Naive thymus-derived CD8-positive, alpha-beta T cell (primary cell): ENCODE results near the gene FAM163A. TPM values are rescaled to one million over a fixed set of nuclear protein-coding genes. Genes with fewer than 3 reads are reported as not detected.

Source experiments
- ATAC-seq, 2 donors: fragments of 150-1000 bp; cut with Tn5 transposase in 1 of 2; sonication (Bioruptor Pico), chemical (Tn5 transposase) in 1 of 2; 1 replicate in 1 of 2; 2 replicates in 1 of 2; pipeline ENCODE4 v1.10.0; 2021; ENCODE audit warnings: mild to moderate bottlenecking in 2 of 2, moderate library complexity in 2 of 2
- POLR2A ChIA-PET: fragments of 350-600 bp; sonication (Branson Sonifier 250); formaldehyde crosslinking; loops from one replicate; lab custom pipeline; 2021; ENCODE audit warnings: antibody characterized with exemption; lab: Charles Lee
- DNase-seq, 10 donors: peaks; one replicate each; pipeline versions ENCODE4 v3.0.0 to v3.0.0-alpha.2; 2020 to 2022
- H3K27ac Mint-ChIP-seq, 10 donors: one replicate each; pipeline ENCODE4 v1.8.0; 2020 to 2022; ENCODE audit warnings: mild to moderate bottlenecking in 10 of 10, mixed read lengths in 10 of 10, moderate library complexity in 4 of 10, inconsistent platforms in 1 of 10
- H3K27me3 Mint-ChIP-seq, 5 donors: one replicate each; pipeline ENCODE4 v1.8.0; 2021 to 2022; ENCODE audit warnings: mixed read lengths in 5 of 5
- H3K36me3 Mint-ChIP-seq, 3 donors: one replicate each; pipeline ENCODE4 v1.8.0; 2020 to 2022; ENCODE audit warnings: mixed read lengths in 3 of 3, mild to moderate bottlenecking in 2 of 3, inconsistent platforms in 1 of 3
- H3K4me1 Mint-ChIP-seq, 4 donors: one replicate each; pipeline ENCODE4 v1.8.0; 2021 to 2022; ENCODE audit warnings: mixed read lengths in 4 of 4
- H3K4me3 Mint-ChIP-seq, 10 donors: one replicate each; pipeline ENCODE4 v1.8.0; 2020 to 2022; ENCODE audit warnings: mild to moderate bottlenecking in 10 of 10, mixed read lengths in 10 of 10, moderate library complexity in 6 of 10, inconsistent platforms in 1 of 10
- H3K9me3 Mint-ChIP-seq, 9 donors: one replicate each; pipeline ENCODE4 v1.8.0; 2020 to 2022; ENCODE audit warnings: mixed read lengths in 9 of 9, mild to moderate bottlenecking in 3 of 9, inconsistent platforms in 1 of 9, moderate library complexity in 1 of 9
- polyA plus RNA-seq, 3 donors: library from polyadenylated mRNA; unstranded; fragments of 300-500 nt; fragmentation: Illumina TruSeq; gene quantifications; one replicate each; pipeline ENCODE4 v1.2.3, GENCODE V29; 2021
- total RNA-seq, 8 experiments: library from RNA in 2 of 8; stranded (reverse) in 2 of 8; gene quantifications; one replicate each; pipeline ENCODE4 v1.2.3 and lab custom pipeline; 2021 to 2026

Gene FAM163A
- total and polyA plus RNA-seq, 5 experiments from 2014 or later, result not detected

- DNase-seq (no peak), ATAC-seq (no peak)
- POLR2A ChIA-PET, result interaction anchor here (0.6 kb wide), 1 partner anchor 245 kb away, joined by 3 read pairs; no protein-coding TSS in a partner anchor
- H3K36me3 Mint-ChIP-seq, result no peaks in the 10 kb centered on the region
- no peaks in the 10 kb centered on the region for H3K4me1 Mint-ChIP-seq
- no peaks in the 10 kb centered on the region for H3K9me3 Mint-ChIP-seq
- H3K4me3 Mint-ChIP-seq, result no peak overlapping the region
- peaks cover 0 to 3% (median 0%) of the 10 kb centered on the region in 5 donors for H3K27me3 Mint-ChIP-seq
- no peak overlapping the region for H3K27ac Mint-ChIP-seq
Measured at GRCh38 chr1:179779645-179780272, 36.7 kb downstream of the FAM163A start.

- Mint-ChIP-seq H3K27me3 (peaks cover 0 to 7% (median 3%) of the 10 kb centered on the region in 5 donors), H3K4me3 (peak overlapping the region in 1 of 10 donors; percentile 16), H3K4me1 (no peaks in the 10 kb centered on the region), H3K36me3 (no peaks in the 10 kb centered on the region), H3K27ac (no peak overlapping the region), H3K9me3 (no peaks in the 10 kb centered on the region)
- DNase-seq (no peak), ATAC-seq (no peak)
- POLR2A ChIA-PET, result no interaction called here
Measured at GRCh38 chr1:179781962-179782361, 38.9 kb downstream of the FAM163A start.

GRCh38 chr1:179785031-179785431 lies 41.9 kb downstream of the FAM163A start:
- no peak for DNase-seq
- Mint-ChIP-seq H3K27ac (no peak overlapping the region), H3K36me3 (no peaks in the 10 kb centered on the region), H3K4me3 (no peak overlapping the region), H3K4me1 (no peaks in the 10 kb centered on the region), H3K9me3 (no peaks in the 10 kb centered on the region), H3K27me3 (peaks cover 0 to 6% (median 3%) of the 10 kb centered on the region in 5 donors)
- ATAC-seq, result no peak
- POLR2A ChIA-PET, result interaction anchor here (0.6 kb wide), 1 partner anchor 293 kb away, joined by 3 read pairs; no protein-coding TSS in a partner anchor

GRCh38 chr1:179785728-179786127 lies 42.6 kb downstream of the FAM163A start:
- no peak overlapping the region for H3K4me3 Mint-ChIP-seq
- POLR2A ChIA-PET, result interaction anchor here (0.6 kb wide), 1 partner anchor 292 kb away, joined by 3 read pairs; no protein-coding TSS in a partner anchor
- no peaks in the 10 kb centered on the region for H3K9me3 Mint-ChIP-seq

GRCh38 chr1:179786815-179787685 lies 44.0 kb downstream of the FAM163A start:
- no peak for ATAC-seq
- H3K4me3 Mint-ChIP-seq, result no peak overlapping the region
- H3K4me1 Mint-ChIP-seq, result no peaks in the 10 kb centered on the region
- POLR2A ChIA-PET, result no interaction called here
- no peak overlapping the region for H3K27ac Mint-ChIP-seq
- H3K36me3 Mint-ChIP-seq, result no peaks in the 10 kb centered on the region
- H3K9me3 Mint-ChIP-seq, result no peaks in the 10 kb centered on the region
- peaks cover 0 to 6% (median 6%) of the 10 kb centered on the region in 5 donors for H3K27me3 Mint-ChIP-seq
- no peak for DNase-seq

More at GRCh38 chr1:179785728-179786127, 42.6 kb downstream of the FAM163A start:
- DNase-seq (no peak), ATAC-seq (no peak)
- Mint-ChIP-seq H3K4me1 (no peaks in the 10 kb centered on the region), H3K27ac (no peak overlapping the region), H3K27me3 (peaks cover 0 to 6% (median 3%) of the 10 kb centered on the region in 5 donors), H3K36me3 (no peaks in the 10 kb centered on the region)

GRCh38 chr1:179788259-179788658 lies 45.2 kb downstream of the FAM163A start:
- no peak overlapping the region for H3K27ac Mint-ChIP-seq
- no peak overlapping the region for H3K4me3 Mint-ChIP-seq
- no peaks in the 10 kb centered on the region for H3K9me3 Mint-ChIP-seq
- no peaks in the 10 kb centered on the region for H3K36me3 Mint-ChIP-seq
- no peaks in the 10 kb centered on the region for H3K4me1 Mint-ChIP-seq
- ATAC-seq, result no peak
- peaks cover 0 to 6% (median 6%) of the 10 kb centered on the region in 5 donors for H3K27me3 Mint-ChIP-seq
- POLR2A ChIA-PET, result no interaction called here
- no peak for DNase-seq

GRCh38 chr1:179793281-179793680 lies 50.2 kb downstream of the FAM163A start:
- no peaks in the 10 kb centered on the region for H3K36me3 Mint-ChIP-seq
- DNase-seq, result no peak
- peaks cover 0 to 2% (median 0%) of the 10 kb centered on the region in 4 donors for H3K4me1 Mint-ChIP-seq
- H3K27ac Mint-ChIP-seq, result no peak overlapping the region
- ATAC-seq, result no peak
- H3K9me3 Mint-ChIP-seq, result no peaks in the 10 kb centered on the region
- H3K4me3 Mint-ChIP-seq, result no peak overlapping the region
- H3K27me3 Mint-ChIP-seq, result peaks cover 0 to 3% (median 2%) of the 10 kb centered on the region in 5 donors
- POLR2A ChIA-PET, result no interaction called here

- ATAC-seq (no peak), DNase-seq (no peak)
- no peak overlapping the region for H3K27ac Mint-ChIP-seq
- POLR2A ChIA-PET, result no interaction called here
- H3K9me3 Mint-ChIP-seq, result no peaks in the 10 kb centered on the region
- peaks cover 0 to 3% (median 2%) of the 10 kb centered on the region in 5 donors for H3K27me3 Mint-ChIP-seq
- no peak overlapping the region for H3K4me3 Mint-ChIP-seq
- H3K4me1 Mint-ChIP-seq, result peaks cover 0 to 2% (median 0%) of the 10 kb centered on the region in 4 donors
- no peaks in the 10 kb centered on the region for H3K36me3 Mint-ChIP-seq
Measured at GRCh38 chr1:179794146-179794545, 51.1 kb downstream of the FAM163A start.

GRCh38 chr1:179794669-179795068 lies 51.6 kb downstream of the FAM163A start:
- no peaks in the 10 kb centered on the region for H3K9me3 Mint-ChIP-seq
- ATAC-seq, result no peak
- H3K4me3 Mint-ChIP-seq, result no peak overlapping the region
- no peaks in the 10 kb centered on the region for H3K36me3 Mint-ChIP-seq
- H3K27me3 Mint-ChIP-seq, result peaks cover 0 to 3% (median 0%) of the 10 kb centered on the region in 5 donors
- POLR2A ChIA-PET, result no interaction called here
- DNase-seq, result no peak
- peaks cover 0 to 3% (median 0%) of the 10 kb centered on the region in 4 donors for H3K4me1 Mint-ChIP-seq
- no peak overlapping the region for H3K27ac Mint-ChIP-seq

- Mint-ChIP-seq H3K27me3 (peaks cover 0 to 5% (median 1%) of the 10 kb centered on the region in 5 donors), H3K4me3 (no peak overlapping the region), H3K9me3 (no peaks in the 10 kb centered on the region), H3K36me3 (no peaks in the 10 kb centered on the region), H3K4me1 (peaks cover 0 to 3% (median 0%) of the 10 kb centered on the region in 4 donors), H3K27ac (no peak overlapping the region)
- POLR2A ChIA-PET, result no interaction called here
- ATAC-seq (no peak), DNase-seq (no peak)
Measured at GRCh38 chr1:179798213-179798863, 55.2 kb downstream of the FAM163A start.

GRCh38 chr1:179798864-179799516 lies 55.9 kb downstream of the FAM163A start:
- no peak for ATAC-seq
- Mint-ChIP-seq H3K4me3 (no peak overlapping the region), H3K4me1 (peaks cover 0 to 3% (median 0%) of the 10 kb centered on the region in 4 donors), H3K36me3 (no peaks in the 10 kb centered on the region), H3K27ac (no peak overlapping the region), H3K9me3 (no peaks in the 10 kb centered on the region), H3K27me3 (peaks cover 0 to 5% (median 1%) of the 10 kb centered on the region in 5 donors)
- no peak for DNase-seq
- POLR2A ChIA-PET, result no interaction called here

- ATAC-seq (no peak), DNase-seq (no peak)
- Mint-ChIP-seq H3K4me3 (no peak overlapping the region), H3K36me3 (no peaks in the 10 kb centered on the region), H3K27me3 (peaks cover 0 to 5% (median 1%) of the 10 kb centered on the region in 5 donors), H3K9me3 (no peaks in the 10 kb centered on the region), H3K27ac (no peak overlapping the region), H3K4me1 (peaks cover 0 to 3% (median 0%) of the 10 kb centered on the region in 4 donors)
- POLR2A ChIA-PET, result no interaction called here
Measured at GRCh38 chr1:179800481-179800880, 57.4 kb downstream of the FAM163A start.
